NCI-H187 treated with DMSO at 0.1 percent for 48 hours (cell line): Measurements from ENCODE around the gene PPP1R14B.
"Not testable (repeated sequence)": the region's sequence is repeated elsewhere in the genome, so short reads cannot be mapped to it uniquely, and the experiment has no call there.

Source experiments
- DNase-seq: peaks from one replicate; lab custom pipeline; 2025; lab: John Stamatoyannopoulos, UW

The PPP1R14B gene

GRCh38 chr11:64260147-64260708 lies 13.5 kb upstream of the PPP1R14B start:
- no peak for DNase-seq

GRCh38 chr11:64259533-64260067 lies 12.9 kb upstream of the PPP1R14B start:
- DNase-seq = no peak

GRCh38 chr11:64258946-64259532 lies 12.3 kb upstream of the PPP1R14B start:
- no peak for DNase-seq

- no peak for DNase-seq
Observed at GRCh38 chr11:64258356-64258755, 11.6 kb upstream of the PPP1R14B start.

GRCh38 chr11:64256300-64256699 lies 9.6 kb upstream of the PPP1R14B start:
- no peak for DNase-seq

- no peak for DNase-seq
Observed at GRCh38 chr11:64255135-64256128, 8.7 kb upstream of the PPP1R14B start.

- DNase-seq = no peak
Observed at GRCh38 chr11:64254326-64254725, 7.6 kb upstream of the PPP1R14B start.

GRCh38 chr11:64253481-64253880 lies 6.7 kb upstream of the PPP1R14B start:
- no peak for DNase-seq

GRCh38 chr11:64253043-64253442 lies 6.3 kb upstream of the PPP1R14B start:
- DNase-seq = no peak

GRCh38 chr11:64252003-64252872 lies 5.5 kb upstream of the PPP1R14B start:
- DNase-seq = no peak

GRCh38 chr11:64251753-64252002 lies 4.9 kb upstream of the PPP1R14B start:
- no peak for DNase-seq

- DNase-seq = no peak
Observed at GRCh38 chr11:64251016-64251752, 4.4 kb upstream of the PPP1R14B start, which contains the start of gene PLCB3. TSS of gene PLCB3 (plus strand) at chr11:64251530. CDS start at chr11:64251650, 120 bp downstream.

- no peak for DNase-seq
Observed at GRCh38 chr11:64250415-64251015, 3.8 kb upstream of the PPP1R14B start.

GRCh38 chr11:64249563-64250414 lies 3.0 kb upstream of the PPP1R14B start:
- no peak for DNase-seq

GRCh38 chr11:64249038-64249437 lies 2.3 kb upstream of the PPP1R14B start:
- DNase-seq = no peak

- DNase-seq = no peak
Observed at GRCh38 chr11:64248578-64248977, 1.8 kb upstream of the PPP1R14B start.

- DNase-seq = no peak
Observed at GRCh38 chr11:64247729-64248531, 1.2 kb upstream of the PPP1R14B start.

GRCh38 chr11:64246621-64246870 lies 197 bp downstream of the PPP1R14B start:
- not testable (repeated sequence) for DNase-seq
